ENCODE data around the gene OR5K4.
"Not testable (repeated sequence)": the region's sequence is repeated elsewhere in the genome, so short reads cannot be mapped to it uniquely, and the experiment has no call there.

OR5K4 gene

DNA sequence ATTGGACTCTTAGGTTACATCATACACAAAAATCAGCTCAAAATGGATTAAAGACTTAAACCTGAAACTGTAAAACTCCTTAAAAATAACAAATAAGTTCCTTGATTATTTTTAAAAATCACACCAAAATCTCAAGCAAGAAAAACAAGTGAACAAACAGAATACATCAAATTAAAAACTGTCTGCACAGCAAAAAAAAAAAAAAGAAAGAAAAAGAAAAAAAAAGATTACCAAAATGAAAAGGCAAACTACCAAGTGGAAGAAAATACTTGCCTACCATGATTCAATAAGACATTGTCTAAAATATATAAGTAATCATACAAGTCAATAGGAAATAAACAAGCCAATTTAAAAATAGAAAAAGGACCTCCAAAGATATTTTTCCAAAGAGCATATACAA lies 17.5 kb downstream of the OR5K4 start:
- DNase-seq (ENCODE audit: low read depth), result no peak

DNA sequence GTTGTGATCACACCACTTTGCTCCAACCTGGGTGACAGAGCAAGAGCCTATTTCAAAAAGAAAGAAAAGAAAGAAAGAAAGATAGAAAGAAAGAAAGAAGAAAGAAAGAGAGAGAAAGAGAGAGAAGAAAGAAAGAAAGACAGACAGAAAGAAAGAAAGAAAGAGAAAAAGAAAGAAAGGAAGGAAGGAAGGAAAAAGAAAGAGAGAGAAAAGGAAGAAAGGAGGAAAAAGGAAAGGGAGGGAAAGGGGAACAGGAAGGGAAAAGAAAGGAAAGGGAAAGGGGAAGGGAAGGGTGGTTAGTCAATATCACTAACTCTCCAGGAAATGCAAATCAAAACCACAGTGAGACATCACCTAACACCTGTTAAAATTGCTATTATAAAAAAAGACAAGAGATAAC lies 18.2 kb downstream of the OR5K4 start:
- DNase-seq (ENCODE audit: low read depth), result no peak

DNA sequence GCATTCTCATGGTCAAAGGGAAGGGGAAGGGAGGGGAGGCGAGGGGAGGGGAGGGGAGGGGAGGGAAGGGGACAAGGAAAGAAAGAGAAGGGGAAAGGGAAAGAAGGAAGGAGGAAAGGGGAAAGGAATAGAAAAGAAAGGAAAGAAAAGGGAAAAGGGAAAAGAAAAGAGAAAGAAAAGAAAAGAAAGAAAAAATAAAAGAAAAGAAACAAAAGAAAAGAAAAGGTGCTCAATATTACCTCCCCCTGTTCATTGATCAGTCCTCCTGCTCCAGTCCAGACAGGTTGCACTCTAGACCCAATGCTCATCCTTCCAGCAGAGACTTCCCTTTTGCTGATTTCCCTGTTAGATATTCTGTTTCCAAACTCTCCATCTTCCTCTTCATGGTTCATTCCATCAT lies 18.8 kb downstream of the OR5K4 start:
- no peak for DNase-seq (ENCODE audit: low read depth)

DNA sequence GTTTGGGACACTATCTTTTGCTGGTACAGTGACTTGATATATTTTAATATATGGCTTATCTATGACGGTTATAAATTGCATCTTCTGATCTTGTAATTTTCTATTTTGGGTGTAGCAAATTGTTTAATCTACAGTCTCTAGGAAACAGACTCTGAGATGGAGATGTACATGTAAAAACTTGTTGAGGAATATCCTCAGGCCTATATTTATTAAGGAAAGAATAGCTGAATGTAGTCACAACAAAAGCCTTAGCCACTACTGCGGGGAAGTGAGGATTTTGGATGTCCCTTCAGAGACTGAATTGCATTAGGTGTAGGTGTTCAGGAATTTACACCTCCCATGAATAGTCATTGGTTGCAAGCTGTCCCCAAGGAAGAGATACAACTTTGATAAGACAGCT lies 23.0 kb downstream of the OR5K4 start:
- no peak for DNase-seq (ENCODE audit: low read depth)

DNA sequence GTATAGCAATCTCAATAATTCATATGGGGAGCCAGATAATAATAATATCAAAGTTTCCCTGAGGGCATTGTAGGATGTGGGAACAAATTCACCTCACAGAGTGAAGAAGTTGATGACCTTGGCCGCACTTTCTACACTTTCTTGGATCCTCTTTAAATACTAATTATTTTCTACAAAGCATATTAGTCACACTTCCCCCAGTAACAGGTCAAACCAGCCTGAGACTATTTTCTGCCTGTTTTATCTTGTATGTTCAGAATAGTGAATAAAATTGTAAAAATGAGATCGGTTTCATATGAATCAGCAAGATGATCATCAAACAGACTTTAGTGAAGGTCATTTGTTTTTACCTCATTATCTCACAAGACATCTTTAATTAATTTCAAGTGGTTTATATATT lies 34.5 kb downstream of the OR5K4 start:
- no peak for DNase-seq (ENCODE audit: low read depth)

DNA sequence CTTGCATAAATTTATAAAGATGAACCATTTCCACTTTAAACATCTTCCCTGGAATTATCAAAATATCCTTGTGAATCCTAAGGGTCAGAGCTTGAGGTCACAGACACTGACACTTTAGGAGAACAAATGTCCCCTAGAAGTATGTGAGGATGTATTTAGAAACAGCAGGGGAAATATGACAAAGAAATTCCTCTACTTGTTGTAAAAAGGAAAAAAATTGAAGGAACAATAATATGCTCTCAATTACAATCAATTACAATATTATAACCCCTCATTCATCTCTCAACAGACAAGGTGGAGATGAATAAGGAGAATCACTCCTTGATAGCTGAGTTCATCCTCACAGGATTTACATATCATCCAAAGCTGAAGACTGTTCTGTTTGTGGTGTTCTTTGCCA lies 36.7 kb downstream of the OR5K4 start, which contains the start of gene OR5K3:
OR5K3 (plus strand) TSS at position 301 of the 400 bp plus-strand sequence; CDS start at position 301, 0 bp downstream.
- DNase-seq (ENCODE audit: low read depth), result no peak

DNA sequence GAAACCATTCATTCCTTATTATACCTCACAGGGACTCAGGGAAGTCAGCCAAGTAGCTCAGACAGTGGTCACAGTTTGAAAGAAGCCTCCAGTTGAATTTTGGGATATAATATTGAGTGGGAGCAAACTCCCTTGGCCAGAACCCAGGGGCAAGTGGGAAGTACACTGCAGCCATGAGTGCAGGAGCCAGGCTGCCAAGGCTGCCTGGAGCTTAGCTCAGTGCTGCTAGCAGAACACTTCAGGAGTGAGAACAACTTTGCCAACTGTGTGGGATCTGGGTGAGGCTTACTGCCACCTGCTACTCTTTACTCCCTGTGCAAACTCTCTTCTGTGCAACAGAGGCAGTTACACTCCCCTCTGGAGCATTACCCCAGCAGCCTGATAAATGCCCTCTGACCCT lies 41.4 kb downstream of the OR5K4 start:
- DNase-seq (ENCODE audit: low read depth), result no peak

DNA sequence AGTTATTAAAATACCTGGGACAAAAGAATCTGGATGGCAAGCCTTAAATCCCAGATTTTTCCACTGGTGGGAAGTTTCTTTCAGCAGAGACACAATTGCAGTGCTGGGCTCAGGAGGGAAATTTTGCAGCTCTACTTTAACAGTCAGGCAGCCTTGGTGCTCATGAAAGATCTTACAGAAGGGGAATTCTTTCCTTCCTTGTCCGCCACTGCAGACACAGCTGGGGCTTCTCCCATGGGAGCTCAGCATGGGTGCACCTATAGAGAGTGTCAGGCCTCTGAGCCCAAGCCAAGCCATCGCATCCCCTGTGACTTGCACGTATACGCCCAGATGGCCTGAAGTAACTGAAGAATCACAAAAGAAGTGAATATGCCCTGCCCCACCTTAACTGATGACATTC lies 42.8 kb downstream of the OR5K4 start:
- not testable (repeated sequence) for DNase-seq (ENCODE audit: low read depth)

DNA sequence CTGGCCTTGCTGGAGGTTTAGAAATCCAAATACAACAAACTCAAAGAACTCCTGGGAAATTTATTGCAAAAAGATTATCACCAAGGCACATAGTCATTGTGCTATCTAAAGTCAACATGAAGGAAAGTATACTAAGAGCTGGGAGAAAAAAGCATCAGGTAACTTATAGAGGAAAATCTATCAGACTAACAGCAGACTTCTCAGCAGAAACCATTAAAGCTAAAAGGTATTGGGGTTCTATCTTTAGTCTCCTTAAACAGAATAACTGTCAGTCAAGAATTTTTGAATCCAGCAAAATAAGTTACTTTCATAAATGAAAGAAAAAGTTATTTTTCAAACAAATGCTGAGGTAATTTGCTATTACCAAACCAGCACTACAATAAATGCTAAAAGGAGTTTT lies 44.9 kb downstream of the OR5K4 start:
- DNase-seq (ENCODE audit: low read depth), result no peak

DNA sequence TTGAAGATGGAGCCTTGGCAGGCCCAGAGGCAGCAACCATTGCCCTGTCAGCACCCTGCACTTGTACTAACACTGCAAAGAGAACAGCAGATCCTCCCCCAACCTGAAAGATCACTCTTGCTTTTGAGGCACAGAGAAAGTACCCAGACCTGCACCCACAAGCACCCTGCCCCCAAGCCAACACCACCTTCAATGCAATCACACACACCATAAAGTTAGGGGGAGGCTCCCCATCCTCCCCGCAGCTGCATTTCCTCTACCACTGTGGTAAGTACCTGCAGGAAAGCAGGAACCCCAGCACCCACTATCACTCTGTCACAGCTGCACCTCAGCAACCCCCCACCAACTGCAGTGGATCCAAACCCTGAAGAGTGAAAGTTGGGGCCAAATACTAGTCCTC lies 48.9 kb downstream of the OR5K4 start:
- DNase-seq (ENCODE audit: low read depth), result no peak

DNA sequence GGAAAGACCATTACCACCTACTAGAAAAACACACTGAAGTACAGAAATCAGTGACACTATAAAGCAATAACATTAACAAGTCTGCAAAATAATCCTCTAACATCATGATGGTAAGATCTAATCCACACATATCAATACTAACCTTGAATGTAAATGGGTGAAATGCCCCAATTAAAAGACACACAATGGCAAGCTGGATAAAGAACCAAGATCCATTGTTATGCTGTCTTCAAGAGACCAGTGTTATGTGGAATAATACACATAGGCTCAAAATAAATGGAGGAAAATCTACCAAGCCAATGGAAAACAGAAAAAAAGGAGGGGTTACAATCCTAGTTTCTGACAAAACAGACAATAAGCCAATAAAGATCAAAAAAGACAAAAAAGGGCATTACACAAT lies 50.4 kb downstream of the OR5K4 start:
- DNase-seq (ENCODE audit: low read depth), result no peak
